Measurements from ENCODE around the gene S1PR1. TPM values are rescaled to one million over a fixed set of nuclear protein-coding genes. Genes with fewer than 3 reads are reported as not detected.

The S1PR1 gene
- total RNA-seq, 1 donor from 2014 or later = 73.0 TPM

DNA sequence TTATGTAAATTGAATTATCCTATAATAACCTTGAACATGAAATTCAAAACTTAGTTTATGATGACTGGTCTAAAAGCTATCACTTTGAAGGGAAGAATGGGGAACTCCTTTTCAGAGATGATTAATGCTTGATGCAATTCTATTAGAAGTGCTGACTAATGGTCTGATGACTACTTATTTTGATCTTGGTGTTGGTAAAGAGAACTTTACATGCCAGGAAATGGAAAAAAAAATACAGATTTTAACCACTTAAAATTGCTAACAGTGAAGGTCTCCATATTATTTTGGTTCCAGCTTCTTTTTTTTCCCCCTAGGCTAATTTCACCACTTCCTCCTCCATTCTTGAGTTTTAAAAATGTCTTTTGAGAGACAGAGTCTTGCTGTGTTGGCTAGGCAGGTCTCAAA is 22.9 kb downstream of the S1PR1 start:
- intact Hi-C loops (cut with micrococcal nuclease) = loop anchor here (1.0 kb wide), 2 partner anchors 25 to 32 kb away; no protein-coding TSS in a partner anchor
- Mint-ChIP-seq H3K27me3 (ENCODE audit: low read depth) (no peaks in the 10 kb centered on the region), H3K4me1 (ENCODE audit: low read depth) (peaks cover 54% of the 10 kb centered on the region), H3K9me3 (no peaks in the 10 kb centered on the region), H3K36me3 (ENCODE audit: low read depth) (no peaks in the 10 kb centered on the region), H3K4me3 (ENCODE audit: low read depth) (no peak overlapping the region), H3K27ac (peak overlapping the region; percentile 39)
- no peak for DNase-seq (ENCODE audit: low spot score)

DNA sequence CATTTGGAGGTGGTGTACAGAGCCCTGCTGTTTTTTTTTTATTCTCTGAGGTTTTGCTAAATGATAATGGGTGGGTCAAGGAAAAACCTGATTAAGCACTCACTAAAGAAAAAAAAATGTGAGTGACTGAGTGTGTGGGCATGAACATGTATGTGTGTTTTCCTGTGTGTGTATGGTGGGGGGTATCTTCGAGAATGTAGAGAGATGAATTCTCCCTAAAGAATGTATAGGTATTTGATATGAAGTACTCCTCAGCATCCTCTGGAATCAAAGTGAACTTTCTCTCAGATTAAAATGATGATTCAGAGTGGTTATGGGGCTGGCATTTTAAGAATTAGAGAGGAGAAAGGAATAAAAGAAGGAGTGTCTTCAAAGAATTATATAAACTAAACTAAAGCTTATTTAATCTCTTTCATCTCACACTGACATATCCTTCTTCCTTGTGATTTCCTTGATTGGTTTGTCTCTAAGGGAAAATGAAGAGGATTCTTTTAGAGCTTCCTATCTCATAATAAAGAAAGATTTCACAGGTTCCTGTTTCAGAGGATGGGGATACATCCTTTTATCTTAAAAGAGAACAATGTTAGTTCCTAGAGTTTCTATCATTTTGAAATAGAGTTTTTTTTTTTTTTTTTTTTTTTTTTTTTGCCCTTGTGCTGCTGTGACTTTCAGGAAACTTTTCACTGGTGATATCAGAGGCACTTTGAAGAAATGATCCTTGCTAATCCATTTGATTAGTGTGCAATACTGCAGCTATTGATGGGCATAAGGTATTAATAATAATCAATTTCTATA is 23.9 kb downstream of the S1PR1 start:
- DNase-seq (ENCODE audit: low spot score) = no peak
- H3K4me1 Mint-ChIP-seq (ENCODE audit: low read depth) = peaks cover 64% of the 10 kb centered on the region
- intact Hi-C loops (cut with micrococcal nuclease) = loop anchor here (1.0 kb wide), 2 partner anchors 24 to 31 kb away; no protein-coding TSS in a partner anchor
- H3K27me3 Mint-ChIP-seq (ENCODE audit: low read depth) = no peaks in the 10 kb centered on the region
- H3K36me3 Mint-ChIP-seq (ENCODE audit: low read depth) = no peaks in the 10 kb centered on the region
- peak overlapping the region; percentile 1 for H3K4me3 Mint-ChIP-seq (ENCODE audit: low read depth)
- H3K27ac Mint-ChIP-seq = peak overlapping the region; percentile 18
- no peaks in the 10 kb centered on the region for H3K9me3 Mint-ChIP-seq

- Mint-ChIP-seq H3K9me3 (no peaks in the 10 kb centered on the region), H3K27ac (no peak overlapping the region), H3K4me3 (ENCODE audit: low read depth) (no peak overlapping the region), H3K27me3 (ENCODE audit: low read depth) (no peaks in the 10 kb centered on the region), H3K4me1 (ENCODE audit: low read depth) (peaks cover 69% of the 10 kb centered on the region), H3K36me3 (ENCODE audit: low read depth) (no peaks in the 10 kb centered on the region)
- no peak for DNase-seq (ENCODE audit: low spot score)
- intact Hi-C loops (cut with micrococcal nuclease) = no loop called here
Observed at GRCh38 chr1:101261623-101262022, 24.8 kb downstream of the S1PR1 start.

DNA sequence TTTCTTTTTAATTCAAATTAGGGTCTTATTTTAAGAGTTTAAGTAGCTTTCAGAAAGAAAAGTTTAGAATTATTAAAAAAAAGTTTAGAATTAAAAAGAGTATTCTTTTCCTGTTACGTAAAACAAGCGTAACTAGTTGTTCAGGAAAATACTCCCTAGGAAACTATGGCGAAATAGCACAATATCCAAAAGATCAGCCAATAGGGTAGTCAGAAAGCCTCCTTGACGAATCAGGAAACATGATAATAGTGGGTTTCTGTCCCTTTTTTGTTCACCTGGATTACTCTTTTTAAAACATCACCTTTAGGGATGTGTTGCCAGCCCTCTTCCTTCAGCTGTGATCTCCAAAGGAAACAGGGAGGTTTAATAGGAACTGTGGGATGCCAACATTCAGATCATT is 25.2 kb downstream of the S1PR1 start:
- intact Hi-C loops (cut with micrococcal nuclease) = no loop called here
- Mint-ChIP-seq H3K9me3 (no peaks in the 10 kb centered on the region), H3K27ac (no peak overlapping the region), H3K27me3 (ENCODE audit: low read depth) (no peaks in the 10 kb centered on the region), H3K4me3 (ENCODE audit: low read depth) (no peak overlapping the region), H3K4me1 (ENCODE audit: low read depth) (peaks cover 72% of the 10 kb centered on the region), H3K36me3 (ENCODE audit: low read depth) (no peaks in the 10 kb centered on the region)
- DNase-seq (ENCODE audit: low spot score) = no peak

DNA sequence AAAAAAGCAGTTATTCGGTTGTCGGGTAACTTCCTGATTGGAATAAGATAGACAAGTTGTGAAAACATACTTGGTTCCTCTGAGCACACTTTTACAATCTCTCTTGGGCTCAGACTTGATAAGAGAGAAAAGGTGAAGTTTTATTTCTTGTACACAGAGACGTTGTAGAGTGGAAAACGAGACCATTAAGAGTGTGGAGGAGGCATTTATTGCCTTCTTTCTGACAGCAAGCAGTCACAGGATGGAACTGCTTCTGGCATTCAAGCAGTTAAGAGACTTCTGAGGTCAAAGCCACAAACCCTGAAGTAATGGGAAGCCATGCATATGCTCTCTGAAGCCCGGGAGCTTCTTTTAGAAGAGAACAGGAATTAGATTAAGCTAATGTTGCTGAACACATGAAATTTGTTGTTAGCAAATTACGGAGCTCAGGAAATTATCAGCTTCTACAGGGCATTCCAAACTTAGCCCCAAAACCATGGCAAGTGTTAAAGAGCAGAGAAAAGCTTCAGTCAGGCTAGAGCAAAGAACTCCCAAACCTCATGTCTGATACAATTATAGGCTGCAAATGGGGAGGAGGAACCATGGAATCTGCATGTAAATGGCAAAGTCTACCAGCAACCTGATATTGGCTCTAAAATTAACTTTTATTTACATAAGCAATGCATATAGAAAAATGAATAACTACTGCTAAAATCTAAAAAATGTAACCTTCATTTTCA is 26.0 kb downstream of the S1PR1 start:
- Mint-ChIP-seq H3K36me3 (ENCODE audit: low read depth) (peaks cover 2% of the 10 kb centered on the region), H3K27ac (peak overlapping the region; percentile 62), H3K4me3 (ENCODE audit: low read depth) (peak overlapping the region; percentile 2), H3K27me3 (ENCODE audit: low read depth) (no peaks in the 10 kb centered on the region), H3K9me3 (no peaks in the 10 kb centered on the region), H3K4me1 (ENCODE audit: low read depth) (peaks cover 77% of the 10 kb centered on the region)
- no peak for DNase-seq (ENCODE audit: low spot score)
- intact Hi-C loops (cut with micrococcal nuclease) = no loop called here

GRCh38 chr1:101264697-101265096 is 27.9 kb downstream of the S1PR1 start:
- intact Hi-C loops (cut with micrococcal nuclease) = no loop called here
- DNase-seq (ENCODE audit: low spot score) = peak; percentile 22
- Mint-ChIP-seq H3K4me1 (ENCODE audit: low read depth) (peaks cover 62% of the 10 kb centered on the region), H3K27me3 (ENCODE audit: low read depth) (no peaks in the 10 kb centered on the region), H3K9me3 (no peaks in the 10 kb centered on the region), H3K4me3 (ENCODE audit: low read depth) (peak overlapping the region; percentile 38), H3K36me3 (ENCODE audit: low read depth) (peaks cover 2% of the 10 kb centered on the region), H3K27ac (peak overlapping the region; percentile 67)

- intact Hi-C loops (cut with micrococcal nuclease) = no loop called here
- peaks cover 2% of the 10 kb centered on the region for H3K36me3 Mint-ChIP-seq (ENCODE audit: low read depth)
- H3K4me3 Mint-ChIP-seq (ENCODE audit: low read depth) = no peak overlapping the region
- H3K27me3 Mint-ChIP-seq (ENCODE audit: low read depth) = no peaks in the 10 kb centered on the region
- no peak overlapping the region for H3K27ac Mint-ChIP-seq
- H3K9me3 Mint-ChIP-seq = peaks cover 4% of the 10 kb centered on the region
- H3K4me1 Mint-ChIP-seq (ENCODE audit: low read depth) = peaks cover 52% of the 10 kb centered on the region
- no peak for DNase-seq (ENCODE audit: low spot score)
Observed at GRCh38 chr1:101265684-101266083, 28.9 kb downstream of the S1PR1 start.

DNA sequence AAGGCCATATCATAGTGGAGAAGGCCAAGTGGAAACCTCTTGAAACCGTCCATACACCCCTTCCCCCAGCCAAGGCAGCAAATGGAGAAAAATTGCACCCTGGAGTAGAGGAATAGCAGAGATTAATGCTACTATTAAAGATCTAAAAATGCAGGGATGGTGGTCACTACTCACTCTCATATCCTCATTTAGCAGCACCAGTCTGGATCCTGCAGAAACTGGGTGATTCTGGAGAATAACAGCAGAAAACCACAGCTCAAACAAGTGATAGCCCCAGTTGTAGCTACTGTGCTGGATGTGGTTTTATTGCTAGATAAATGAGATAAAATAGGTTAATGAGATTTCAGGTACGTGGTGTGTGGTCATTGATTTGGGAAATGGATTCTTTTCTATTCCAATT is 30.3 kb downstream of the S1PR1 start:
- peaks cover 14% of the 10 kb centered on the region for H3K9me3 Mint-ChIP-seq
- H3K4me1 Mint-ChIP-seq (ENCODE audit: low read depth) = peaks cover 44% of the 10 kb centered on the region
- no peak overlapping the region for H3K4me3 Mint-ChIP-seq (ENCODE audit: low read depth)
- no peaks in the 10 kb centered on the region for H3K27me3 Mint-ChIP-seq (ENCODE audit: low read depth)
- no peak for DNase-seq (ENCODE audit: low spot score)
- peaks cover 12% of the 10 kb centered on the region for H3K36me3 Mint-ChIP-seq (ENCODE audit: low read depth)
- H3K27ac Mint-ChIP-seq = no peak overlapping the region
- intact Hi-C loops (cut with micrococcal nuclease) = no loop called here

DNA sequence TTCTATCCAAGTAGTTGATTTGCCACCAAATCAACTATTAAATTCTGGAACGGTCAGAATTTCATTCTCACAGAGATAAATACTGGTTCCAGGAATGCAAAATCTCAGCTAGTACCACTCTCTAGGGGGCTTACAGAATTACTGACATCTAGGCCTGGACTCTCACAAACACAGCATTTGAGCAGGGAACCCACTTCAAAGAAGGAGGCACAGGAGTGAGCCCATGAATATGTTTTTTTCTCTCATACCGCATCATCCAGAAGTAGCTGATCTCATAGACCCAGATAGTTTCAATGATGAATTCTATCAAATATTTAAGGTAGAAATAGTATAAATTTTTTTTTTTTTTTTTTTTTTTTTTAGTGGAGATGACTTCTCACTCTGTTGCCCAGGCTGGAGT is 32.1 kb downstream of the S1PR1 start:
- Mint-ChIP-seq H3K9me3 (peaks cover 14% of the 10 kb centered on the region), H3K4me1 (ENCODE audit: low read depth) (peaks cover 36% of the 10 kb centered on the region), H3K36me3 (ENCODE audit: low read depth) (peaks cover 16% of the 10 kb centered on the region), H3K27me3 (ENCODE audit: low read depth) (no peaks in the 10 kb centered on the region), H3K4me3 (ENCODE audit: low read depth) (no peak overlapping the region), H3K27ac (no peak overlapping the region)
- DNase-seq (ENCODE audit: low spot score) = no peak
- intact Hi-C loops (cut with micrococcal nuclease) = no loop called here

DNA sequence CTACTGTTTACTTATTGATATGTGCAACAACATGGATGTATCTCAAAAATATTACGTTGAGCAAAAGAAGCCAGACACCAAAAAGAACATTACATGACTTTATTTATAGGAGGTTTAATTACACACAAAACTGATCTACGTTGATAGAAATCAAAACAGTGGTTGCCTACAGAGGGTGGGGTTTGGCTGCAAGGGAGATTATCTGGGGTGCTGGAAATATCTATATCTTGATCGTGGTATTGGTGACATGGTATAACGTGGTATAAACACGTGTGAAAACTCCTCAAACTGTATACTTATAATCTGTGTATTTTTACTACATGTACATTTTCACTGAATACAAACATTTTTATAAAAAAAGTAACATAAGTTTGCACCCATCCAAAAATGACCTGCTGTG is 38.9 kb downstream of the S1PR1 start:
- H3K27ac Mint-ChIP-seq = no peak overlapping the region
- H3K4me1 Mint-ChIP-seq (ENCODE audit: low read depth) = peaks cover 49% of the 10 kb centered on the region

DNA sequence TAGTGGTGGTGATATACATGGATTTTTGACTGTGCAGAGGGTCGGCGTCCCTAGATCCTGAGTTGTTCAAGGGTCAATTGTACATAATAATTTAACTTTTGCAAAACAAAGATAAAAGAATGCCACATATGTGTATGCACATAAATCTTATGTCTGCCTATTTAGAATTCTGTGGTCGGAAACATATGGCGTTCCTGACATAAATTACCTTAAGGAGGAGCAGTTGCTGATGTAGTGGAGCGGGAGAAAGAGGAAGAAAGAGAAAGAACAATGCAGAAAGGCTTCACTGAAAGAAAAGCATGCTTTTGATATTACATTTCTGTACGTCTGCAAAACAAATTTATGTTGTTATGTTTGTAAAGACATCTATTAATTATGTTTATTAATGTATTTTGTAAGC is 40.0 kb downstream of the S1PR1 start:
- no peak for DNase-seq (ENCODE audit: low spot score)
- no peak overlapping the region for H3K4me3 Mint-ChIP-seq (ENCODE audit: low read depth)
- intact Hi-C loops (cut with micrococcal nuclease) = no loop called here
- no peak overlapping the region for H3K27ac Mint-ChIP-seq
- H3K27me3 Mint-ChIP-seq (ENCODE audit: low read depth) = no peaks in the 10 kb centered on the region
- H3K36me3 Mint-ChIP-seq (ENCODE audit: low read depth) = peaks cover 4% of the 10 kb centered on the region
- H3K9me3 Mint-ChIP-seq = no peaks in the 10 kb centered on the region
- H3K4me1 Mint-ChIP-seq (ENCODE audit: low read depth) = peaks cover 57% of the 10 kb centered on the region

More for the DNA sequence above, 38.9 kb downstream of the S1PR1 start:
- H3K4me3 Mint-ChIP-seq (ENCODE audit: low read depth) = no peak overlapping the region
- peaks cover 10% of the 10 kb centered on the region for H3K9me3 Mint-ChIP-seq
- H3K27me3 Mint-ChIP-seq (ENCODE audit: low read depth) = no peaks in the 10 kb centered on the region
- peaks cover 14% of the 10 kb centered on the region for H3K36me3 Mint-ChIP-seq (ENCODE audit: low read depth)
- no peak for DNase-seq (ENCODE audit: low spot score)
- intact Hi-C loops (cut with micrococcal nuclease) = no loop called here

- Mint-ChIP-seq H3K27me3 (ENCODE audit: low read depth) (no peaks in the 10 kb centered on the region), H3K36me3 (ENCODE audit: low read depth) (peaks cover 3% of the 10 kb centered on the region), H3K9me3 (no peaks in the 10 kb centered on the region), H3K27ac (no peak overlapping the region), H3K4me3 (ENCODE audit: low read depth) (no peak overlapping the region), H3K4me1 (ENCODE audit: low read depth) (peaks cover 68% of the 10 kb centered on the region)
- no peak for DNase-seq (ENCODE audit: low spot score)
- intact Hi-C loops (cut with micrococcal nuclease) = no loop called here
Observed at GRCh38 chr1:101278238-101278637, 41.4 kb downstream of the S1PR1 start.

- Mint-ChIP-seq H3K36me3 (ENCODE audit: low read depth) (no peaks in the 10 kb centered on the region), H3K9me3 (no peaks in the 10 kb centered on the region), H3K27me3 (ENCODE audit: low read depth) (no peaks in the 10 kb centered on the region), H3K4me1 (ENCODE audit: low read depth) (peaks cover 71% of the 10 kb centered on the region), H3K4me3 (ENCODE audit: low read depth) (peak overlapping the region; percentile 1), H3K27ac (peak overlapping the region; percentile 45)
- intact Hi-C loops (cut with micrococcal nuclease) = no loop called here
- no peak for DNase-seq (ENCODE audit: low spot score)
Observed at GRCh38 chr1:101278845-101279244, 42.0 kb downstream of the S1PR1 start.

Measured in activated T-helper 2 cell treated with anti-CD3 and anti-CD28 coated beads, Interferon-gamma antibody, Interleukin-2, Interleukin-4, amounts not matched to agents 10 μg/mL and 5 μg/mL and 100 μg/mL, durations not matched to agents 14 hours and 24 hours and 36 hours (primary cell).